Esophagus muscularis mucosa (tissue), 3 donors: ENCODE measurements around the gene ICE1.

Experiments
- POLR2A ChIP-seq: fragments of 450-650 bp; IDR thresholded peaks from one replicate; pipeline ENCODE4 v1.6.1; 2017; ENCODE audit warnings: antibody characterized with exemption, moderate library complexity, mild to moderate bottlenecking, low read depth
- TF ChIP-seq, protein P1 (sequence below), 3 experiments: fragments of 200-600 bp in 2 of 3; fragments of 450-650 bp in 1 of 3; sonication (generic) in 2 of 3; IDR thresholded peaks; one replicate each; pipeline ENCODE4 v1.5.1; 2017 to 2019; ENCODE audit warnings: antibody characterized with exemption in 3 of 3, mild to moderate bottlenecking in 2 of 3, moderate library complexity in 1 of 3

DNA sequence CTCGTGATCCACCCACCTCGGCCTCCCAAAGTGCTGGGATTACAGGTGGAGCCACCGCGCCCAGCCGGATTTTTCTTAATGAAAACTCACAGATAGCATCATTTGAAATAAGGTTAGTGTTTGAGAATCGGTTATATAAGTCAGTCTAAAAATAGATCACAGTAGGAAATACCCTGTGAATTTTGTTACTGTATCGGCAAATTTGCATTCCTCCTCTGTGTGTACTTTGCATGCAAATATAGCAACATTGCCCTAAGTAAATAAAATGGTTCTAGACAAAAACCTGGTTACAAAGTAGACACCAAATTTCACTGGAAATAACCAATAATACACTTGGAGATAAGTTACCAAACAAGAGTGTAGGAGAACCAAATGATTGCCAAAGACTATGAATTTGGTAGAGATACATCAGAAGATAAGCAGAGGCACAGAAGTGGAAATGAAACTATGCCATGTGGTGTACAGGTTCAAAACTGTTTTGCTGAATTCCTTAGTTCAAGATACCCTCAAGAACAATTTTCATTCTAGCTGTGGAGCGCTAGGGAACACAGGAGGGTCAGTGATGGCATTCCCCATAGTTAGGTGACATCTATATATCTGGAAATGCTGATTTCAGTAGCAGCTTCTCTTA is 58.1 kb downstream of the ICE1 start:
- TF ChIP-seq, protein P1, sequence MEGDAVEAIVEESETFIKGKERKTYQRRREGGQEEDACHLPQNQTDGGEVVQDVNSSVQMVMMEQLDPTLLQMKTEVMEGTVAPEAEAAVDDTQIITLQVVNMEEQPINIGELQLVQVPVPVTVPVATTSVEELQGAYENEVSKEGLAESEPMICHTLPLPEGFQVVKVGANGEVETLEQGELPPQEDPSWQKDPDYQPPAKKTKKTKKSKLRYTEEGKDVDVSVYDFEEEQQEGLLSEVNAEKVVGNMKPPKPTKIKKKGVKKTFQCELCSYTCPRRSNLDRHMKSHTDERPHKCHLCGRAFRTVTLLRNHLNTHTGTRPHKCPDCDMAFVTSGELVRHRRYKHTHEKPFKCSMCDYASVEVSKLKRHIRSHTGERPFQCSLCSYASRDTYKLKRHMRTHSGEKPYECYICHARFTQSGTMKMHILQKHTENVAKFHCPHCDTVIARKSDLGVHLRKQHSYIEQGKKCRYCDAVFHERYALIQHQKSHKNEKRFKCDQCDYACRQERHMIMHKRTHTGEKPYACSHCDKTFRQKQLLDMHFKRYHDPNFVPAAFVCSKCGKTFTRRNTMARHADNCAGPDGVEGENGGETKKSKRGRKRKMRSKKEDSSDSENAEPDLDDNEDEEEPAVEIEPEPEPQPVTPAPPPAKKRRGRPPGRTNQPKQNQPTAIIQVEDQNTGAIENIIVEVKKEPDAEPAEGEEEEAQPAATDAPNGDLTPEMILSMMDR (IDR thresholded peaks at IDR 0.05) = no peak
- no peak for TF ChIP-seq POLR2A
